ENCODE results near the gene PROSER2.

GRCh38 chr10:11806706-11807105 lies 16.4 kb upstream of the PROSER2 start:
- TF ChIP-seq CTCF (IDR thresholded peaks at IDR 0.05; ENCODE audit: insufficient read depth, low read length, poor library complexity, severe bottlenecking) (no peak), EZH2phosphoT487 (conservative IDR thresholded peaks at IDR 0.05; ENCODE audit: low read length) (no peak)
